H1 (cell line): ENCODE data around the gene RNF157. TPM values are rescaled to one million over a fixed set of nuclear protein-coding genes. Genes with fewer than 3 reads are reported as not detected.

Source experiments
- CTCF ChIA-PET: fragments of 300-600 bp; sonication (Branson Sonifier 250); formaldehyde crosslinking; loops from one replicate; lab custom pipeline; 2021; ENCODE audit not compliant: partially characterized antibody; lab: Charles Lee
- POLR2A ChIA-PET: fragments of 300-600 bp; sonication (Branson Sonifier 250); formaldehyde crosslinking; loops from one replicate; lab custom pipeline; 2021; ENCODE audit warnings: inconsistent platforms; ENCODE audit not compliant: partially characterized antibody; lab: Charles Lee
- DNase-seq, 2 experiments: peaks; one replicate each; pipeline versions ENCODE4 v3.0.0 to v3.0.0-alpha.2; 2010 to 2022; ENCODE audit warnings: low spot score in 2 of 2, low read depth in 1 of 2, mixed read lengths in 1 of 2
- FAIRE-seq: peaks from 2 replicates; lab custom pipeline; 2011; peaks lifted over from hg19 to GRCh38; lab: Jason Lieb, UNC
- H2AFZ ChIP-seq: 2 replicates; pipeline ENCODE4 v1.8.1; 2012; ENCODE audit warnings: low read length, inconsistent platforms
- H2AK5ac ChIP-seq: 2 replicates; pipeline ENCODE4 v1.6.1; 2013; ENCODE audit warnings: low read depth, low read length
- H2BK120ac ChIP-seq: replicated peaks from 2 replicates; pipeline ENCODE3; 2013; ENCODE audit warnings: low read depth, low read length, inconsistent platforms
- H2BK12ac ChIP-seq: 2 replicates; pipeline ENCODE4 v1.6.1; 2013; ENCODE audit warnings: low read depth, low read length
- H2BK15ac ChIP-seq: 2 replicates; pipeline ENCODE4 v1.6.1; 2013; ENCODE audit warnings: low read length
- H2BK20ac ChIP-seq: 2 replicates; pipeline ENCODE4 v1.6.1; 2013; ENCODE audit warnings: low read length
- H2BK5ac ChIP-seq: 2 replicates; pipeline ENCODE4 v1.6.1; 2013; ENCODE audit warnings: low read depth, low read length
- H3K14ac ChIP-seq: 2 replicates; pipeline ENCODE4 v1.6.1; 2013; ENCODE audit warnings: inconsistent platforms; ENCODE audit not compliant: insufficient read length
- H3K18ac ChIP-seq: 2 replicates; pipeline ENCODE4 v1.6.1; 2013; ENCODE audit warnings: low read length; ENCODE audit errors: extremely low read depth
- H3K23ac ChIP-seq: 2 replicates; pipeline ENCODE4 v1.6.1; 2013; ENCODE audit warnings: inconsistent platforms; ENCODE audit not compliant: insufficient read length
- H3K23me2 ChIP-seq: 2 replicates; pipeline ENCODE4 v1.6.1; 2013; ENCODE audit warnings: low read depth, low read length
- H3K27ac ChIP-seq: 2 replicates; pipeline ENCODE4 v1.6.1; 2011; ENCODE audit warnings: low read depth, low read length, inconsistent platforms
- H3K27me3 ChIP-seq, 4 experiments: replicated peaks in 1 of 4; 1 replicate in 1 of 4; 2 replicates in 3 of 4; pipeline versions ENCODE4 v1.6.1 to v1.8.1; 2011 to 2013; ENCODE audit warnings: low read length in 3 of 4, mild to moderate bottlenecking in 3 of 4, inconsistent platforms in 2 of 4, mixed read lengths in 2 of 4, moderate library complexity in 1 of 4; ENCODE audit not compliant: control insufficient read depth in 3 of 4, insufficient read depth in 3 of 4; ENCODE audit errors: extremely low read depth in 1 of 4
- H3K36me3 ChIP-seq, 4 experiments: 2 replicates each; pipeline versions ENCODE4 v1.6.1 to v1.8.1; 2011 to 2013; ENCODE audit warnings: mild to moderate bottlenecking in 4 of 4, low read length in 3 of 4, moderate library complexity in 2 of 4, control low read depth in 1 of 4, inconsistent platforms in 1 of 4; ENCODE audit not compliant: insufficient read depth in 4 of 4, control insufficient read depth in 2 of 4
- H3K4ac ChIP-seq: replicated peaks from 2 replicates; pipeline ENCODE3; 2013; ENCODE audit warnings: low read length, low read depth, mixed read lengths, inconsistent platforms; ENCODE audit not compliant: insufficient read length
- H3K4me1 ChIP-seq, 4 experiments: replicated peaks in 1 of 4; 1 replicate in 1 of 4; 2 replicates in 3 of 4; pipeline versions ENCODE4 v1.6.1 to v1.8.1; 2011 to 2013; ENCODE audit warnings: low read length in 3 of 4, inconsistent platforms in 2 of 4, mixed read lengths in 1 of 4; ENCODE audit not compliant: insufficient read depth in 4 of 4, control insufficient read depth in 3 of 4
- H3K4me2 ChIP-seq, 2 experiments: 2 replicates each; pipeline versions ENCODE4 v1.6.1 to v1.8.1; 2011 to 2013; ENCODE audit warnings: low read depth in 2 of 2, low read length in 2 of 2, control low read depth in 1 of 2, inconsistent platforms in 1 of 2, mild to moderate bottlenecking in 1 of 2; ENCODE audit not compliant: insufficient read depth in 1 of 2
- H3K4me3 ChIP-seq, 4 experiments: fragments of 200-600, 300-600 bp in 1 of 4; sonication (generic), shearing (Covaris generic), sonication (Bioruptor Twin) in 1 of 4; 2 replicates each; pipeline versions ENCODE4 v1.5.1 to v1.8.1; 2011 to 2016; ENCODE audit warnings: low read length in 4 of 4, low read depth in 3 of 4, control low read depth in 2 of 4, inconsistent platforms in 2 of 4, mild to moderate bottlenecking in 2 of 4, mixed read lengths in 1 of 4, moderate library complexity in 1 of 4; ENCODE audit not compliant: insufficient read depth in 2 of 4; ENCODE audit errors: extremely low read depth in 1 of 4
- H3K56ac ChIP-seq: replicated peaks from 2 replicates; pipeline ENCODE3; 2013; ENCODE audit warnings: low read depth, mild to moderate bottlenecking, mixed read lengths, low read length, inconsistent platforms; ENCODE audit not compliant: insufficient read length
- H3K79me1 ChIP-seq: 2 replicates; pipeline ENCODE4 v1.6.1; 2013; ENCODE audit warnings: low read depth, low read length, control low read depth
- H3K79me2 ChIP-seq, 2 experiments: 2 replicates each; pipeline versions ENCODE4 v1.6.1 to v1.8.1; 2012 to 2013; ENCODE audit warnings: low read length in 2 of 2, mild to moderate bottlenecking in 2 of 2, inconsistent platforms in 1 of 2; ENCODE audit not compliant: insufficient read depth in 2 of 2, control insufficient read depth in 1 of 2
- H3K9ac ChIP-seq, 4 experiments: replicated peaks in 1 of 4; 1 replicate in 1 of 4; 2 replicates in 3 of 4; pipeline versions ENCODE4 v1.6.1 to v1.8.1; 2011 to 2013; ENCODE audit warnings: low read depth in 3 of 4, low read length in 3 of 4, control low read depth in 2 of 4, mild to moderate bottlenecking in 2 of 4, moderate library complexity in 2 of 4, inconsistent platforms in 1 of 4; ENCODE audit errors: extremely low read depth in 1 of 4
- H3K9me3 ChIP-seq, 2 experiments: 2 replicates each; pipeline versions ENCODE4 v1.6.1 to v1.8.1; 2012 to 2013; ENCODE audit warnings: mild to moderate bottlenecking in 2 of 2, moderate library complexity in 2 of 2, control low read depth in 1 of 2, inconsistent platforms in 1 of 2, low read depth in 1 of 2, low read length in 1 of 2, mixed read lengths in 1 of 2; ENCODE audit not compliant: insufficient read depth in 2 of 2
- H4K20me1 ChIP-seq, 2 experiments: replicated peaks in 1 of 2; 2 replicates each; pipeline versions ENCODE3 to v1.8.1; 2011 to 2013; ENCODE audit warnings: inconsistent platforms in 2 of 2, low read length in 2 of 2, mild to moderate bottlenecking in 1 of 2; ENCODE audit not compliant: insufficient read depth in 2 of 2, control insufficient read depth in 1 of 2
- H4K5ac ChIP-seq: 2 replicates; pipeline ENCODE4 v1.6.1; 2013; ENCODE audit warnings: low read length, low read depth, mixed read lengths, inconsistent platforms; ENCODE audit not compliant: insufficient read length
- H4K8ac ChIP-seq: 2 replicates; pipeline ENCODE4 v1.8.0; 2013; ENCODE audit warnings: mild to moderate bottlenecking, moderate library complexity, low read length, inconsistent platforms; ENCODE audit not compliant: insufficient read depth; ENCODE audit errors: extremely low read depth
- H4K91ac ChIP-seq: replicated peaks from 2 replicates; pipeline ENCODE3; 2013; ENCODE audit warnings: low read length, mixed read lengths, inconsistent platforms; ENCODE audit not compliant: insufficient read length
- BACH1 ChIP-seq: IDR thresholded peaks from 2 replicates; pipeline ENCODE4 v1.6.1; 2012; ENCODE audit warnings: low read length, improper control_type of control experiment
- BCL11A ChIP-seq, 2 experiments: IDR thresholded peaks; one replicate each; pipeline ENCODE4 v1.6.1; 2011; ENCODE audit warnings: low read depth in 2 of 2, low read length in 2 of 2, mild to moderate bottlenecking in 2 of 2
- CHD1 ChIP-seq: IDR thresholded peaks from 2 replicates; pipeline ENCODE4 v1.6.1; 2012; ENCODE audit warnings: low read depth, low read length, improper control_type of control experiment
- E2F6 ChIP-seq: IDR thresholded peaks from 2 replicates; pipeline ENCODE4 v1.6.1; 2012; ENCODE audit warnings: inconsistent platforms
- EZH2 ChIP-seq: fragments of 200-600 bp; sonication (generic); IDR thresholded peaks from 2 replicates; pipeline ENCODE4 v1.7.1; 2012; ENCODE audit warnings: low read depth, mild to moderate bottlenecking, moderate library complexity, low read length, inconsistent platforms; ENCODE audit not compliant: severe bottlenecking
- GTF2F1 ChIP-seq: IDR thresholded peaks from 2 replicates; pipeline ENCODE4 v1.6.1; 2012; ENCODE audit warnings: low read depth, low read length, improper control_type of control experiment, borderline replicate concordance
- MAX ChIP-seq: IDR thresholded peaks from 2 replicates; pipeline ENCODE4 v1.6.1; 2012; ENCODE audit warnings: inconsistent platforms
- POLR2AphosphoS5 ChIP-seq: IDR thresholded peaks from 2 replicates; pipeline ENCODE4 v1.6.1; 2011; ENCODE audit warnings: low read depth, low read length
- POU5F1 ChIP-seq: IDR thresholded peaks from 2 replicates; pipeline ENCODE4 v1.6.1; 2011; ENCODE audit warnings: low read depth, mild to moderate bottlenecking, low read length, moderate library complexity
- SUZ12 ChIP-seq: fragments of 200-600 bp; sonication (generic); IDR thresholded peaks from 2 replicates; pipeline ENCODE4 v1.6.1; 2012; ENCODE audit warnings: mild to moderate bottlenecking, inconsistent platforms, low read length, moderate library complexity, mixed read lengths
- TAF1 ChIP-seq: IDR thresholded peaks from 2 replicates; pipeline ENCODE4 v1.6.1; 2011; ENCODE audit warnings: mild to moderate bottlenecking, low read depth, low read length
- TBP ChIP-seq: IDR thresholded peaks from 2 replicates; pipeline ENCODE4 v1.6.1; 2011; ENCODE audit warnings: low read depth, low read length, improper control_type of control experiment
- WGBS, 2 experiments: shearing (Covaris generic) in 1 of 2; methylation state at CpG; one replicate each; pipeline versions ENCODE4 v1.1.6 to v1.1.7; 2013 to 2015; ENCODE audit warnings: low lambda C conversion rate in 2 of 2, mixed read lengths in 2 of 2, inconsistent platforms in 1 of 2, low coverage in 1 of 2, missing lambda C conversion rate in 1 of 2; ENCODE audit not compliant: insufficient replicate concordance in 2 of 2, insufficient coverage in 1 of 2, insufficient read length in 1 of 2; ENCODE audit errors: extremely low coverage in 1 of 2, missing lambda C conversion rate in 1 of 2; 5-methylcytosine and 5-hydroxymethylcytosine counted together
- polyA plus RNA-seq, 7 experiments: library from polyadenylated mRNA; depleted of rRNA in 3 of 7; stranded (reverse) in 5 of 7; unstranded in 2 of 7; fragments of >200 nt in 5 of 7; fragments of 200-250 nt in 2 of 7; gene quantifications; 1 replicate in 5 of 7; 2 replicates in 1 of 7; 4 replicates in 1 of 7; pipeline versions ENCODE4 v1.2.1 to v1.2.3, GENCODE V29; 2011 to 2013; ENCODE audit warnings: missing spikeins in 2 of 7, mixed read lengths in 2 of 7
- total RNA-seq: library from RNA; stranded (reverse); fragmentation: NEBNext Ultra II Directional; extraction: Animal tissue kit (Norgen Biotek cat#: 25700); gene quantifications from 2 replicates; pipeline ENCODE4 v1.2.1, GENCODE V29; 2021

RNF157 gene
- total and polyA plus RNA-seq, 2 of the 8 experiments (the other 6 are each of a cell fraction or from before 2014, with no cell fraction given): 13.4 to 16.7 TPM

DNA sequence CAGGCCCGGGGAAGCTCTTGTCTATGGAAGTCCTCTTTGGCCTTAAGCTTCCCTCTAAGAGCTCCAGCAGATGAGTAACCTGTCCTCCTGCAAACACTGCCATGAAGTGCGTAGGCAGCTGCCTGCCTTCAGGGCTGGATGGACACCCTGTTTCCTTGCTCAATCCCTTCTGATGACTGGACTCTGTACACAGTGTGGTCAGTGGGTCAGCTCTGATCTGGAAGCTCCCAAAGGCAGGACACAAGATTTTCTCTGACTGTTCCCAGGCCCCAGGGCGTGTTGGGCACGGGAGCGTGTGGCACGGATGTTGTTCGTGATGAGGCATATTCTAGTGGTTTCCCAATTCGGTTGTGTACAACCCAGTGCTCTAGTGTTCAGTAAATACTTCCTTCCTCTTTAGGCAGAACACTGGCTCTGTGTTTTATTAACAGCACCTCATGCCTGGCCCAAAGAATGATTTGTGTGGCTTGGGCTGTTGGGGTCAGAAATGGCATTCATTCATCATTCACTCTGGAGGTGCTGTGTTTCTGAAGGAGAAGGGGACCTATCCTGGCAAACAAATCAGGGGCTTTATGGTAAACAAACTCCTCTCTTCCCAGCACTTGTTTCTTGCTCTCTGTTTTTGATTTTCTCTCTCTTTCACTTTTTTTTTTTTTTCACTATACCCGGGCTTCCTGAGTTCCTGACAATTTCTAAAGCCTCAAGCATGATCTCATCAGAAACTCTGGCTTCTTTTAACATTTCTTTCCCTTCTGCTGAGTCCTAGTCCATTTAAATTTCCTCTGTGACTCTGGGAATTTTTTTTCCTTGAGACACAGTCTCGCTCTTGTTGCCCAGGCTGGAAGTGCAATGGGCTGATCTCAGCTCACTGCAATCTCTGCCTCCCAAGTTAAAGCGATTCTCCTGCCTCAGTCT is 12.0 kb upstream of the RNF157 start:
- Histone ChIP-seq H4K8ac (no peak overlapping the region), H3K56ac (no peak overlapping the region), H3K14ac (no peak overlapping the region), H3K79me1 (no peaks in the 10 kb centered on the region), H3K27me3 (no peaks in the 10 kb centered on the region; a peak in 1 of 7 replicates), H3K23ac (no peak overlapping the region), H3K4me1 (no peaks in the 10 kb centered on the region), H3K4ac (no peak overlapping the region), H3K36me3 (no peaks in the 10 kb centered on the region), H2BK20ac (no peak overlapping the region), H3K79me2 (no peaks in the 10 kb centered on the region), H2AFZ (no peak overlapping the region), H2BK15ac (no peak overlapping the region), H3K9me3 (no peaks in the 10 kb centered on the region), H2AK5ac (no peak overlapping the region), H3K4me2 (no peak overlapping the region), H2BK5ac (no peak overlapping the region; the same call in 1 of the 2 replicates), H4K20me1 (no peaks in the 10 kb centered on the region), H4K91ac (no peak overlapping the region), H3K18ac (no peak overlapping the region), H3K27ac (no peak overlapping the region), H2BK12ac (no peak overlapping the region), H3K9ac (no peak overlapping the region), H4K5ac (no peak overlapping the region), H3K23me2 (no peaks in the 10 kb centered on the region), H3K4me3 (no peak overlapping the region), H2BK120ac (no peak overlapping the region)
- 85% methylated on average over 10 of the region's 11 CpGs; no CpG with 5 or more reads in 1 of the 2 experiments for WGBS, 2 experiments
- ChIA-PET CTCF (interaction anchor here (0.6 to 2.5 kb wide), 5 partner anchors 12 to 187 kb away, joined by 3 to 14 read pairs (median 4); no protein-coding TSS in a partner anchor), POLR2A (interaction anchor here (1.7 kb wide), 1 partner anchor 11 kb away, joined by 3 read pairs; no protein-coding TSS in a partner anchor)
- DNase-seq: no peak
- no peak for FAIRE-seq
- no peak for TF ChIP-seq TAF1
- TF ChIP-seq POLR2AphosphoS5: no peak
- no peak for TF ChIP-seq BCL11A (IDR thresholded peaks at IDR 0.05; ENCODE audit: low read depth in 2 of 2, low read length in 2 of 2)
- no peak for TF ChIP-seq MAX
- no peak for TF ChIP-seq GTF2F1
- TF ChIP-seq POU5F1: no peak
- TF ChIP-seq E2F6: no peak
- no peak for TF ChIP-seq SUZ12
- no peak for TF ChIP-seq CHD1
- no peak for TF ChIP-seq EZH2
- no peak for TF ChIP-seq TBP
- no peak for TF ChIP-seq BACH1
